Activated CD4-positive, alpha-beta T cell treated with anti-CD3 and anti-CD28 coated beads for 48 hours (primary cell): ENCODE data around the gene LPP.

ENCODE experiments used
- DNase-seq: peaks from one replicate; pipeline ENCODE4 v3.0.0-alpha.2; 2020

The LPP gene

GRCh38 chr3:188573291-188573940, 419.5 kb downstream of the LPP start:
- no peak for DNase-seq

GRCh38 chr3:188573956-188574355, 420.0 kb downstream of the LPP start:
- no peak for DNase-seq

DNA sequence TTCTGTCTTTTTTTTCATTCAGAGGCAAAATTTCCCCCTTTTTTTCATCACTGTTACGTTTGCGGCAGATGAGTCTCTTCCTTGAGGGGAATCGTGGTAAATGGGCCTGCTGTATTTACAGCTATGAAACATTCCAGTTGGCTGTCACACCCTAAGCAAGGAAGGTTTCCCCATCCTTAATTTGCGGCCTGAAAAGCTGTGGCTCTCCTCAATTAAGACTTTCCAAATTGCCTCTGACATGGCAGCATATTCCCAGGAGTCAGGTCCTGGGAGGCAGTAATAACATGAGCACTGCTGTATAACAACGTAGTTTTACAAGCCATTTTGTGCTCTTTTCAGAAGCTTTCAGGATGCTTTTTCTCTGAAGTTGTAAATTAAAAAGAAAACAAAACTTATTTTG, 420.9 kb downstream of the LPP start:
- DNase-seq: no peak

DNA sequence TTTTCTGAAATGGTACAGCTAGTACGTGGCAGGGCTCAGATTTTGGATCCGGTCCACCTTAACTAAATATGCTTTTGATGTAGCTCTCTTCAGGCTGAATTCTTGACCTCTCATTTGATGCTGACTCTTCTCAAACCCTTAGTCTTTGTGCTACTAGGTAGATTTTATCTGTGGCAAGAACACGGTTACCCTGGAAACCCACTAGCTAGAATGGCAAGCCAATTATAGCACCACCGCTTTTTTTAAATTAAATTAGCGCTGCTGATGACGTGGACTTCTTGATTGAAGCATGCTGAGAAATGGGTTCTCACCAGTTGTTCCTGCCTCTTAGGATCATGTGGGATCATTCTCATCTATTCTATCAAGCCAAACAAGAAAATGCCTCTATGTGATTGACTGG, 421.5 kb downstream of the LPP start:
- DNase-seq: no peak

GRCh38 chr3:188577539-188577938, 423.6 kb downstream of the LPP start:
- no peak for DNase-seq

- peak; percentile 47 for DNase-seq
Observed at GRCh38 chr3:188578576-188579363, 424.8 kb downstream of the LPP start.

DNA sequence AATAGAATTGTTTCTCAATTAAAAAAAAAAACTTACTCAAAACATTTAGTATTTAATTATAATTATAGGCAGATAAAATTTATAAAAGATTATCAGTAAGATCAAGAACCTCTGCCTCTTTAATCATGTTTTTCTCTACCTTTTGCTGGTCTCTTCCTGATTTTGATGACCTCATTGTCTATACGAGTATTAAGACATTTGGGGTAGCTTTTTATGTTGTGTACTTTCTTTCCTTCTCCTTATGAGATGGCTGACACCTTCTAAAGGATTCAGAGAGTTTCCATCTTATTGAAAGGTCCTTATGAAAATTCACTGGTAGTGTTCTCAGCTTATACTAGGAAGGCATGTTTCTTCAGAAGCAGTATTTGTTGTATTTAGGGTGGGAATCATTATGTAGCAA, 426.3 kb downstream of the LPP start:
- DNase-seq: no peak

DNA sequence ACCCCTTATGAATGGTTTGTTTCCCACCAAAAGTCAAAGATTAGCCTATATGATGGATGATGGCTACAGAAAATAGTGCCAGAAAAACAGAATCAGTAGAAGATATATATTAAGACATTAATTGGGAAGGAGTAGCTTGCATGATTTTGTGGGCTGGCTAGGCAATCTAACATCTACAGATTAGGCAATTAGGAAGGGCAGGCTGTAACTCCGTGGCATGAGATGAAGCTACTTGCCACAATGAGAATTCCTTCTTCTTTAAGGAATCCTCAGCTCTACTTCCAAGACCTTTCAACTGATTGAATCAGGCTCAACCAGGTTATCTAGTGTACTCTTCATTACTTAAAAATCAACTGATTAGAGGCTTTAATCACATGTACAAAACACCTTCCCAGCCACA, 426.7 kb downstream of the LPP start:
- DNase-seq: no peak

DNA sequence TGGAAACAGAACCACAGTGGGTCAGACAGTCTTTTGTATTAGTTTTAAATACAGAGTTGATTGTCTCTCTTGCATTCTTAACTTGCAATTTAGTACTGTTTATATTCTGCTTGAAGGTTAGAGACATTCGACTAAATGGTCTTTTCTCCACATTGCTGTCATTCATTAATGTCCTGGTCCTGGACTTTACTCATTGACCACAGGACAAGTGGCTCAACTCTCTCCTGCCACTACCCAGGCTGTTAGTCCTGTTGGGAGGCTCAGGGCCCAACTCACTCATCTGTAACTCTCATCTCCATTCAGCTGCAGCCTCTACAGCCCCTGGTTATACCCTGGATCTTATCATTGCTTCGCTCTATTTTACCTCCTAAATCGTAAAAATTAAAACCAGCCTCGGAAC, 427.4 kb downstream of the LPP start:
- no peak for DNase-seq

DNA sequence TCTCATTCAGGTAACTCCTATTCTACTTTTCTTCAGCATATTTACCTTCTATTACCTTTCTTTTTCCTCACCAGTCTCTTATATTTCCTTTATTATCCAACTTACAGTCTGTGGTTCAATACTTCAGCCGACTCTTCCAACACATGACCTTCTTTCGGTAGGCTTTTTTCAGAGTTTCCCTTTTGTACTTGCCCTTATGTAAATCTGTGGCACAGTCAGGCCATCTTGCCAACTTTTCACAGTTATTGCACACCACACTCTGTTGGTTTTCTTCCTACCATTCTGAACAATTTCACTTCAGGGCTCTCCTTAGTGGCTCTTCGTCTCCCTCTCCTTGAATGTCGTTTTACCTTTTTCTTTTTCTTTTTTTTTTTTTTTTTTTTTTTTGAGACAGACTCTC, 427.8 kb downstream of the LPP start:
- no peak for DNase-seq

- peak; percentile 48 for DNase-seq
Observed at GRCh38 chr3:188583341-188584161, 429.6 kb downstream of the LPP start.

DNA sequence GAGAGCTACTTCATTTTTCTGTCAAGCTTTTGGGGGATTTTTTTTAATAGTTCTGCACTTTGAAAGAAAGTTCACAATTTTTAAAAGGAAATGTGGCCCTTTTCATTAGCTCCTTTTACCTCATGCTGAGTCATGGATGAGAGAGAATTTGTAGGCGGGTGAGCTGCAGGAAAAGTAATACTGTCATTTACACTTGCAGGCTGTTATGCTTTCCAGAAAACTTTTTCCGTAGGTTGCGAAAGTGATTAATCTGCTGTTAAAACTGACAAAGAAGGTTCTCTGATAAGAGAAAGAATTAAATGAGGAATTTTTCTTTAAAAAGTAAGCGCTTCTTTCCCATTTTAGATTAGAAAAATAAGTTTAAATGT, 430.2 kb downstream of the LPP start:
- DNase-seq: peak; percentile 26

DNA sequence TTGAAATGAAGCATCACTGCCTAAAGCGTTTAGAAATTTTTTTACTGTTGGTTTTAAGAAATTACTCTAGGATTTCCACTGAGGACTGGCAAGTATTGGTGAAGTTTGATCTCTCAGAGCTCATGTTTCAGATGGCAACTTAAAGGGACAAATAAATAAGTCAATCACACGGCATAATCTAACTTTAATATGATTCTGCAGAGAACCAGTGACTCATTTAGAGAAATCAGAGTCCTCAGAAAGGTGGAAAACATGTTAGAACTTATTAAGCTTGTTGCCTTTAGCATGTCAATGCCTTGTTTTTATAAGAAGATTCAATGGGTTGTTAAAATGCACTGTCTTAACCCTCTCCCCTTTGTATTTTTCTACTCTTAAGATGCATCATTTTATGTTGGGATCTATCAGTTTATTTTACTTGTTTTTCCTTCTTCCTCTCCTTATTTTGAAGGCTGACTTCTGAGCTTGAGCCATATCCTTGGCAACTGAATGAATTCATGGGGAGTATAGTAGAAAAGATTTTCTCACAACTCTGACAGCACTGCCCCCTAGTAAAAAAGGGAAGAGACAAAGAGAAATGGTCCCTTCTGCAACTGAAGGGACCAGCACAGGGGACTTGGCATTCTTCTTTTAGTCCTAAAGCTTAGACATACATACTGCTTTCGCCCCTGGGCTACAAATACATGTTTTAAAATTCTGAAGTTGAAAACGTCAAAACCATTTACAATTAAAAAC, 431.2 kb downstream of the LPP start:
- DNase-seq: no peak

- no peak for DNase-seq
Observed at GRCh38 chr3:188589071-188589470, 435.1 kb downstream of the LPP start.

- DNase-seq: no peak
Observed at GRCh38 chr3:188589771-188590170, 435.8 kb downstream of the LPP start.

DNA sequence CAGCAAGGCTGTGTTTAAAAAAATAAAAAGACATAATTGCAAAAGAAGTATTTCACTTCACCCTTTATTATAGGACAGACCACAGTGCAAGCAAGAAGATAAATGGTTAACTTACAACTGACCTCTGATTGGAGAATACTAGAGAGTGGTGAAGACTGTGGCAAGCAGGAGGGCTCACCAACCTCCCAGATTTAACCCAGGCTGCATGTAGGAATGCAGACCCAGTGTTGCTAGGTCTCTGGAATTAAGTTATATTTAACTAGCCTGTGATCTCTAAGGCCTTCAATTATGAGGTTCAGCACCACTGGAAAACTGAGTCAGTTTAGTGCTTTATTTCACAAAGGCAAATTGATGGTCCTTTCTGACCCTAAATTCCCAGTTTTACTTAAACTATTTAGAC, 436.6 kb downstream of the LPP start:
- DNase-seq: no peak

DNA sequence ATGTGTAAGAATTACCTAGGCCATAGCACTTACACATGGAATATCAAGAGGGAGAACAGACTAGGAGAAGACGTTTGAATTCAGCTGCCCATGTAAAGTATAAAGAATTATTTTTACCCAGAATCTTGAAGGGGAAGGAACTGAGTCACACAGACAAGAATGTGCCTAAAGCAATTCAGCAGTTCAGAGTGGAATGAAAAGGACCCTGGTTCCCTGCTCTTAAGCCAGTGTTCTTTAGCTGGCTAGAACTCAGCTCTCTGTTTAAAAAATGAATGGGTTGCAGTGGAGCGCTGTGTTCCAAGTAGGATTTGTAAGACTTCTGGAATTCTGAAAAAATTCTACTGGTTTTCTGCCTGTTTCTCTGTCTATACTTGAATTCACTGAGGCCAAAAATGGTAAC, 440.2 kb downstream of the LPP start:
- no peak for DNase-seq

DNA sequence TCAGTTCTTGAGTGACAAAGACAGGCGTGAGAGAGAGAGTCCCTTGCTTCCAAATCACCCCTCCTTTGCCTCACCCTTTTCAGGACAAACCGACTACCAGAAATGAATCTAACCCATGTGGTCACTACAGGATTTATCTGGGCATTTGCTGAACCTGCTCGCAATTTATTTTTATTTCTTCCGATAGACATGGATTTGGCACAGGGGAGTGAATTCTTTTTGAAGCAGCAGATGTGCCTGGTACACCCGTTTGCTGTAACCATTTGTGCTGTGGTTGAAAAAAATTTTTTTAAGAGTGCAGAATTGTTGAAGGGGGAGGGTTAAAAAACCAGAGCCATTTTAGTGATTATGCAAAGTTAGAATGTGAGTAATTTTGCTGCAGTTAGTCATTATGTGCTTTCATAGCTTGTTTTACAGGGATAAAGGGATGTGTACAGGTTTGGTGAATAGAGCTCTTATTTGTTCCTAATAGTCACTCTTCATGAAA, 442.0 kb downstream of the LPP start:
- no peak for DNase-seq

- no peak for DNase-seq
Observed at GRCh38 chr3:188598894-188599293, 444.9 kb downstream of the LPP start.

DNA sequence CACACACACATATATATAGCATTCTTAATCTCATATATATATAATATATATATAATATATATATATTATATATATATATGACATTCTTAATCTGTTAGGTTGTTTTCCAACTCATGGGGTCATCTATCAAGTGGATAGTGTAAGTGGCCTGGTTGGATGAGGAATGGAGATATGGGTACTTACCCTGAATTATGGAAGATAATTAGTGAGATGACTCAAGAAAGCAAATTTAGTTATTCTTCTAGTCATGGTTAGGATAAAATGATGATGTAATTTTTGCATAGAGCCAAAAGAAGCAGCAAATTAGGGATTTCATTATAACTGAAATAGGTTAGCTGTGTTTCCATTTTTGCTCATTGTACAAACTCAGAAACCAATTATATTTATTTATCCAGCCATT, 448.2 kb downstream of the LPP start:
- DNase-seq: no peak

- DNase-seq: no peak
Observed at GRCh38 chr3:188602620-188603019, 448.7 kb downstream of the LPP start.

GRCh38 chr3:188604651-188605050, 450.7 kb downstream of the LPP start:
- no peak for DNase-seq

GRCh38 chr3:188605231-188605630, 451.3 kb downstream of the LPP start:
- DNase-seq: no peak
